GM19324 (cell line): ENCODE results near the gene FXN.

Experiments used
- ATAC-seq: cut with Tn5 transposase; IDR thresholded peaks from one replicate; pipeline ENCODE4 v1.9.1; 2021; ENCODE audit warnings: mild to moderate bottlenecking, moderate library complexity; ENCODE audit not compliant: unreplicated experiment, low FRiP score

Gene FXN

DNA sequence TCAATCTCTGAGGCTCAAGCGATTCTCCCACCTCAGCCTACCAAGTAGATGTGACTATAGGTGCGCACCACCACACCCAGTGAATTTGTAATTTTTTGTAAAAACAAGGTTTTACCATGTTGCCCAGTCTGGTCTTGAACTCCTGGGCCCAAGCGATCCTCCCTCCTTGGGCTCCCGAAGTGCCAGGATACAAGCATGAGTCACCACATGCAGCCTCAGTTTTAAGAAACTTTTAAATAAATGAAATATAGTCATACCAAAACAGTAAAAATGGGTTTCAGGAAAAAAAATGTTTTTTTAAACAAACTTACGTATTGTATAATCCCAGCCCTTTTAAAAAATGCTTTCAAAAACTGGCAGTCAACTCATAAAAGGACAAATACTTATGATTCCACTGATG, 26.6 kb downstream of the FXN start:
- no peak for ATAC-seq

DNA sequence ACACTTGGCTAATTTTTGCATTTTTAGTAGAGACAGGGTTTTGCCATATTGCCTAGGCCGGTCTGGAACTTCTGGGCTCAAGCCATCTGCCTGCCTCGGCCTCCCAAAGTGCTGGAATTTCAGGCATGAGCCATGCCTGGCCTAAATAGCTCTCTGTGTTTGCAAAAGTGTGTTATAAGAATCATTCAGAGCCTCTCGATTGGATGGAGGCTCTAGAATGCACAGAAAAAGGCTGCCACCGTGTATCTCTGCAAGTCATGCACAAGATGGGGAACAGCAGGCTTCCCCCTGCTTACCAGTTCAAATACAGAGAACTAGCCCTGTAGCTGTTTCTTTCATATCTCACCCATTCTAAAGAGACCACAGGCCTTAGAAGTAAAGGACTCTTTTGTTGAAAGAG, 28.3 kb downstream of the FXN start:
- no peak for ATAC-seq

- ATAC-seq = no peak
Measured at GRCh38 chr9:69065660-69066059, 30.1 kb downstream of the FXN start.

- ATAC-seq = no peak
Measured at GRCh38 chr9:69066955-69067354, 31.4 kb downstream of the FXN start.

DNA sequence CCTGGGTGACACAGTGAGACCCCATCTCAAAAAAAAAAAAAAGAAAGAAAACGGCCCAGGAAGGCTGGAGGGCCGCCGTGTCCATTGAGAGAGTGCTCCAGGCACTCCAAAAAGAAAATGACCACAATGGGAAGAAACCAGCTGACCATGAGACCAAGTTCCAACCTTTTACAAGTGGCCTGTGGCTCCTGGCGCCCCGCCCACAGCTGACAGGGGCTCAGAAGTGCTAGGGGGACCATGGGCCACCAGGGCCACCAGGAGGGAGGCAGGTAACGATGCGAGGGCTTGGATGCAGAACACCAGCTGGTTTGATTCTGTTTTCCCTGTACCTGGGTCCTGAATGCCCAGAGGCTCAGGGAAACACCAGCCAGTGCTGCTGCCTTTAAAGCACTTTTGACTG, 34.6 kb downstream of the FXN start:
- no peak for ATAC-seq

- no peak for ATAC-seq
Measured at GRCh38 chr9:69071059-69071458, 35.5 kb downstream of the FXN start.

DNA sequence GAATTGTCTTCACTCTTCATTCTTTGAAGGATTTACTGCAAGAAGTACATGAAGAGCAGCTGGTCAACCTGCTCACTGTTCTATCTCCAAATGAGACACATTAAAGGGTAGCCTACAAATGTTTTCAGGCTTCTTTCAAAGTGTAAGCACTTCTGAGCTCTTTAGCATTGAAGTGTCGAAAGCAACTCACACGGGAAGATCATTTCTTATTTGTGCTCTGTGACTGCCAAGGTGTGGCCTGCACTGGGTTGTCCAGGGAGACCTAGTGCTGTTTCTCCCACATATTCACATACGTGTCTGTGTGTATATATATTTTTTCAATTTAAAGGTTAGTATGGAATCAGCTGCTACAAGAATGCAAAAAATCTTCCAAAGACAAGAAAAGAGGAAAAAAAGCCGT, 37.6 kb downstream of the FXN start:
- ATAC-seq = no peak

DNA sequence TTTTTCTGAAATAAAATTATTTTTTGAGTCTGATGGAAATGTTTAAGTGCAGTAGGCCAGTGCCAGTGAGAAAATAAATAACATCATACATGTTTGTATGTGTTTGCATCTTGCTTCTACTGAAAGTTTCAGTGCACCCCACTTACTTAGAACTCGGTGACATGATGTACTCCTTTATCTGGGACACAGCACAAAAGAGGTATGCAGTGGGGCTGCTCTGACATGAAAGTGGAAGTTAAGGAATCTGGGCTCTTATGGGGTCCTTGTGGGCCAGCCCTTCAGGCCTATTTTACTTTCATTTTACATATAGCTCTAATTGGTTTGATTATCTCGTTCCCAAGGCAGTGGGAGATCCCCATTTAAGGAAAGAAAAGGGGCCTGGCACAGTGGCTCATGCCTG, 39.2 kb downstream of the FXN start:
- ATAC-seq = no peak

DNA sequence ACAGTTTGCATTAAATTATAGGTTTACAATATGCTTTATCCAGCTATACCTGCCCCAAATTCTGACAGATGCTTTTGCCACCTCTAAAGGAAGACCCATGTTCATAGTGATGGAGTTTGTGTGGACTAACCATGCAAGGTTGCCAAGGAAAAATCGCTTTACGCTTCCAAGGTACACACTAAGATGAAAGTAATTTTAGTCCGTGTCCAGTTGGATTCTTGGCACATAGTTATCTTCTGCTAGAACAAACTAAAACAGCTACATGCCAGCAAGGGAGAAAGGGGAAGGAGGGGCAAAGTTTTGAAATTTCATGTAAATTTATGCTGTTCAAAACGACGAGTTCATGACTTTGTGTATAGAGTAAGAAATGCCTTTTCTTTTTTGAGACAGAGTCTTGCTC, 41.0 kb downstream of the FXN start:
- ATAC-seq = no peak

DNA sequence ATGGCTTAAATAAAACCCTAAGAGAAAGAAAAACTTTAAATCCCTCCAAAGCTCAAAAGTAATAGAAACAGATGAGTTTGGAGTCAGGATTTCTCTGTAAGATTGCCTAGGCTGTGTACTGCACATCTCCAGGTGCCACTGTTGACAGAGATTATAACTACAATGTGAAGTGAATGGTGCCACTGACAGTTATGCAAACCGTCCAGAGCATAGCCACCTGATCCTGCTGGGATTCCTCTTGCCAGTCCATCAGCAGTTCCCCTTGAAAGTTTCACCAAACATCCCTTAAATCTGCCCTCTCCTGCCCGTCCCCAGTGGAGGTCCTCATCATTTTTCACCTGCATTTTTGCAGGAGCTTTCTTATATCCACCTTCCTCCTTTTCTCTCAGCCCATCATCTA, 42.5 kb downstream of the FXN start:
- no peak for ATAC-seq

DNA sequence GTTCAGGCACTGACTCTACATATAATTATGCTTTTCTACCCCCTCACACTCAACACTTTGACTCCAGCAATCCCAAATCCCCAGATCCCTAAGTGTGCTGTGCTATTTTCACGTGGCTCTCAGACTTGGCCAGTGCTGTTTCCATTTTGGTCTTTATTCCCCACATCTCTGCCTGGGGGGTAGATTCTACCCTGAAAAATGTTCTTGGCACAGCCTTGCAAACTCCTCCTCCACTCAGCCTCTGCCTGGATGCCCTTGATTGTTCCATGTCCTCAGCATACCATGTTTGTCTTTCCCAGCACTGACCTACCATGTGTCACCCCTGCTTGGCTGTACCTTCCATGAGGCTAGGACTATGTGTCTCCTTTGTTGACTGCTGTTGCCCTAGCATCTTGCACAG, 43.0 kb downstream of the FXN start:
- no peak for ATAC-seq

DNA sequence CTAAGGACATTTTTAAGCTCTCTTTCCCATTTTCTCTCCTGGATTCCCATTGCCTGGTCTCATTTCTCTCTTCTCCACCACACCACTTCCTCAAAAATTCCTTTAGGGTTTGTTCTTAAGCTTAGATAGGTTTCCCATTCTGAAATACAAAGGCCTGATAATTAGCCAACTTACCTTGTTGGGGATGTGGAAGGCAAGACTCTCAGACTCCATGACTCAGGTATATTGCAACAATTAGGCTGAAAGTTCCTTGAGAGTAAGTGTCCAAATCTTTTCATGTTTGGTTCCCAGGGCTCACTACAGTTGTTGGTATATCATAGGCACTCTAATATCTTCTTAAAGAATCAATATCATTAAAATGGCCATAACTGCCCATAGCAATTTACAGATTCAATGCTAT, 43.6 kb downstream of the FXN start:
- ATAC-seq = no peak

DNA sequence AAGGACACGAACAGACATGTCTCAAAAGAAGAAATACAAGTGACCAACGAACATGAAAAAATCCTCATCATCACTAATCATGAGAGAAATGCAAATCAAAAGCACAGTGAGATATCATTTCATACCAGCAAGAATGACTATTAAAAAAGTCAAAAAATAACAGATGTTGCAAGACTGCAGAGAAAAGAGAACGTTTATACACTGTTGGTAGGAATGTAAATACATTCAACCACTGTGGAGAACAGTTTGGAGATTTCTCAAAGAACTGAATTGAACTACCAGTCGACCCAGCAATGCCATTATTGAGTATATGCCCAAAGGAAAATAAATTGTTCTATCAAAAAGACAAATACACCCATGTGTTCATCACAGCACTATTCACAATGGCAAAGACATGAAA, 45.7 kb downstream of the FXN start:
- no peak for ATAC-seq

DNA sequence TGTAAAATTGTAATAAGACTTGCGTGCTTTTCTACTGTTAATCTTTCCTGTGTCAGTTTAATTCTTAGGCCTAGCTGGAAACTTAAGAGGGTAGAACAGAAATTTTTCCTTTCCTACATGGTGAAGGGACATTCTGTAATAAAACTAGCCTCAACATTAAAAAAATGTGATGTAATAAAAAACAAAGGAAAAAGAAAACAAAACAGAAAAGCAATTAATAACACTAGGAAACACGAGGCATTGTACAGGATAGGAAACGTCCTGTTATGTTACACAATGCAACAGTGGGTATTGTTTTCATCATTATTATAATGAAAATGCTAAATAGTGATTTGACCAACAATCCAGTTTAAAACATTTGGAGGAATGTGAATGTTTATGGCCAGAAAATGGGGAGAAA, 47.8 kb downstream of the FXN start:
- ATAC-seq = no peak

DNA sequence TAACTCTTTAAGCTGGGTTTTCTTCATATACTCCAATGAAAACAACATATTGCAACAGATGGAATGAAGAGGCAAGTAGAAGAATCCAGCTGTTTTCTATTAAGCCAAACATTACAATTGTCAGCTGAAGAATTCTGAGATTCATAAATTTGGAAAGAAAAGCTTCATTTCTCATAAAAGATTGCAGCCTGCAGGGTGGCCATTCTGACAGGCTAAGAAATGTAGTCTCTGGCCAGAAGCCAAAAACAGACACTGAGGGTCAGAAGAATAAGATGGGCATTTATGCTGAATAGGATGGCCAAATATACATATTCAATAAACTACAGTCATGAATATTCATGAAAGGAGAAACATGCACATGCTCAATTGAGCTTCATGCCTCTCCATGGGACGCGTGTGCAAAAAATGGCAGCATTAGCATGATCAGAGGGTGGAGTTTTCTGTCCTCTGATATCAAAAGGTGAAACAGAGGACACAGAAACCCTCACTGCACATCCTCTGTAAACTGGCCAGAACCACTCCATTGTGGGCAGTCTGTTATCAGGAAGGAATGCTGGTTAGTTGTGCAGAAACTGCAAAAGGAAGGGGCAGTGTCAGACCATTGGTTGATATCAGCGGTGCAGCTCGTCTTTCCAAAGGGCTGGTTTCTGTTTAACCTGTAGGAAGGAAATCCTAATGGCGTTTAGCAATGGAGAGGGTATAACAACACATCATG, 50.2 kb downstream of the FXN start:
- no peak for ATAC-seq

DNA sequence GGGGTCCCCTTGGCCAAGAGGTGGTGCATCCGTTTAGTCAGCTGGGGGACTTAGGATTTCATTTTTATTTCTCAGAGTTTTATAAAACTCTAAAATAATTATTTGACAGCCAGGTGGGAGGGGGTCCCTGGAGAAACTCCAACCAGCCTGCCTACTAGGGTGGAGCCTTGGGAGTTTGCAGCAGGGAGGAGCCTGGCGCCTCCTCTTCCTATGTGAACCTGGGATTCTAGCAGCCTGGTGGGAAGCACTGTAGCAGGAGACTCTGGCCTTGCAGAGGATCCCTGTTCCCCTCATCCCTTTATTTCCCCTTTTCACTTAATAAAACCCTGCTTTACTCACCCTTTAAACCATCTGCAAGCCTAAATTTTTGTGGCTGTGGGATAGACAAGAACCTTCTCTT, 50.8 kb downstream of the FXN start:
- no peak for ATAC-seq

GRCh38 chr9:69086769-69087168, 51.2 kb downstream of the FXN start:
- no peak for ATAC-seq

- no peak for ATAC-seq
Measured at GRCh38 chr9:69089082-69089481, 53.5 kb downstream of the FXN start.

GRCh38 chr9:69089491-69089890, 53.9 kb downstream of the FXN start:
- ATAC-seq = no peak

- no peak for ATAC-seq
Measured at GRCh38 chr9:69090140-69090750, 54.7 kb downstream of the FXN start.

DNA sequence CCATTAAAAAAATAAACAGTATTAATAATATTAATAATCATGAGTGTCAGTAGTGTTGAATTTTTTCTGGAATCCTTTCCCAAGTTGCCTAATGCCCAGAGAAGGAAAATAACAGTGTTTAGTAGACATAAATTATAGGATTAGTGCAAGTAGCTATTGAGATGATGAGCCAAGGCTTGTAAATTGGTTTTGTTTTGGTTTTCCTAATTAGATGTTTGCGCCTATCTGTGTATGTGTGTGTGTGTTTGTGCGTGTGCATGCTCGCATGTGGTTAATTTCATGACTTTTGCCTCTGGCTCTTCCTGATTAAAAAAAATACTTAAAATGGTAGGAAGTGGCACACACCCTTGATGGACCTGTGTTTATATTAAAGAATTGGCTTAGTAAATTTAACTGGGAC, 55.4 kb downstream of the FXN start:
- no peak for ATAC-seq

DNA sequence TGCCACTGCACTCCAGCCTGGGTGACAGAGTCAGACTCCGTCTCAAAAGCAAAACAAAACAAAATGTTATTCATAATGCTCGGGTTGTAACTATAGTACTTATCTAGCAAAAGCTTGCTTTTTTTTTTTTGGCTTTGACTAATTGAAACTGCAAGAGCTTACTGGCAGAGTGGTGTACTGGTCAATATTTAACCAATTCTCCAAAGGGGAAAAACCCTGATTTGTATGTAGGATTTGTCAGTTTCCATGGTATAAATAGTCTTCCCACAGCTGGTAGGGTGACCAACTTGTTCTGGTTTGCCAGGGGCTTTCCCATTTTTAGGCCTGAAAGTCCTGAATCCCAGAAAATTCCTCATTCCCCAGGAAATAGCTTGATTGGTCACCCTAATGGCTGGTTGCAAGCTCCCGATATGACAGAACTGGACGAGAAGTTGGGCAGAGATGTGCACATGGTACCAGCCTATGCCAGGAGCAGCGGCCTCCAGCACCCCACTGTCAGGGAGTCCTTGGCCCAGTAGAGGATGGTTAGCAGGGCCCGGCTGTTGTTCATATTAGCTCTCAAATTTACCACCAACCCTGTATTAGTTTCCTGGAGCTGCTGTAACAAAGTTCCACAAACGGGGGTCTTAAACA, 58.0 kb downstream of the FXN start:
- ATAC-seq = no peak
